Prostate gland (tissue), 2 donors: ENCODE results near the gene ZNF862.

ENCODE experiments used
- POLR2A ChIP-seq: fragments of 450-650 bp; IDR thresholded peaks from one replicate; pipeline ENCODE4 v1.6.1; 2016; ENCODE audit warnings: antibody characterized with exemption, mild to moderate bottlenecking
- POLR2AphosphoS5 ChIP-seq: sonication (generic); formaldehyde crosslinking; IDR thresholded peaks from one replicate; pipeline ENCODE4 v1.6.1; 2017; ENCODE audit warnings: antibody characterized with exemption
- TF ChIP-seq, protein P1 (sequence below), 4 experiments: fragments of 200-600 bp in 2 of 4; fragments of 450-650 bp in 2 of 4; sonication (generic) in 2 of 4; IDR thresholded peaks; 1 replicate in 3 of 4; 2 replicates in 1 of 4; pipeline ENCODE4 v1.5.1; 2016 to 2019; ENCODE audit warnings: antibody characterized with exemption in 4 of 4, mild to moderate bottlenecking in 2 of 4, moderate library complexity in 2 of 4

DNA sequence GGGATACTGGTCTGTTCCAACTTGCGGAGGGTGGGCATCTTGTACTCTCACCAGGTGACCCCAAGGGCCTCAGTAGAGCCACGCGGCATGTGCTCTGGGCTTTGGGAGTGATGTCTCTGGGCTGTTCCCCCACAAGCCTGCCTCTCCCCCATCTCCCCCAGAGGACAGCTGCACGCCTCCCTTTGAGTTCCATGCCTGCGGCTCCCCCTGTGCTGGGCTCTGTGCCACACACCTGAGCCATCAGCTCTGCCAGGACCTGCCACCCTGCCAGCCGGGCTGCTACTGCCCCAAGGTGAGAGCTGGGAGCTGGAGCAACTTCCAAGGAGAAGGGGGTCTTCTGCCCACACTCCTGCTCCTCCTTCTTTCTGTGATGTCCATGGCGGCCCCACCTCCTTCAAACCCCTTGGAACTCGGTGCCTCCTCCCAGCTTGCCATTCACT, 15.0 kb upstream of the ZNF862 start:
- TF ChIP-seq, protein P1, sequence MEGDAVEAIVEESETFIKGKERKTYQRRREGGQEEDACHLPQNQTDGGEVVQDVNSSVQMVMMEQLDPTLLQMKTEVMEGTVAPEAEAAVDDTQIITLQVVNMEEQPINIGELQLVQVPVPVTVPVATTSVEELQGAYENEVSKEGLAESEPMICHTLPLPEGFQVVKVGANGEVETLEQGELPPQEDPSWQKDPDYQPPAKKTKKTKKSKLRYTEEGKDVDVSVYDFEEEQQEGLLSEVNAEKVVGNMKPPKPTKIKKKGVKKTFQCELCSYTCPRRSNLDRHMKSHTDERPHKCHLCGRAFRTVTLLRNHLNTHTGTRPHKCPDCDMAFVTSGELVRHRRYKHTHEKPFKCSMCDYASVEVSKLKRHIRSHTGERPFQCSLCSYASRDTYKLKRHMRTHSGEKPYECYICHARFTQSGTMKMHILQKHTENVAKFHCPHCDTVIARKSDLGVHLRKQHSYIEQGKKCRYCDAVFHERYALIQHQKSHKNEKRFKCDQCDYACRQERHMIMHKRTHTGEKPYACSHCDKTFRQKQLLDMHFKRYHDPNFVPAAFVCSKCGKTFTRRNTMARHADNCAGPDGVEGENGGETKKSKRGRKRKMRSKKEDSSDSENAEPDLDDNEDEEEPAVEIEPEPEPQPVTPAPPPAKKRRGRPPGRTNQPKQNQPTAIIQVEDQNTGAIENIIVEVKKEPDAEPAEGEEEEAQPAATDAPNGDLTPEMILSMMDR (IDR thresholded peaks at IDR 0.05) = no peak
- no peak for TF ChIP-seq POLR2AphosphoS5
- TF ChIP-seq POLR2A = no peak
